GM12873 (cell line): ENCODE measurements around the gene SV2C.

Experiments used
- CTCF ChIP-seq: IDR thresholded peaks from 2 replicates; pipeline ENCODE4 v1.5.1; 2012; ENCODE audit warnings: low read depth, mild to moderate bottlenecking, moderate library complexity, low read length, control low read depth; ENCODE audit not compliant: insufficient read depth; ENCODE audit errors: missing control alignments

The SV2C gene

DNA sequence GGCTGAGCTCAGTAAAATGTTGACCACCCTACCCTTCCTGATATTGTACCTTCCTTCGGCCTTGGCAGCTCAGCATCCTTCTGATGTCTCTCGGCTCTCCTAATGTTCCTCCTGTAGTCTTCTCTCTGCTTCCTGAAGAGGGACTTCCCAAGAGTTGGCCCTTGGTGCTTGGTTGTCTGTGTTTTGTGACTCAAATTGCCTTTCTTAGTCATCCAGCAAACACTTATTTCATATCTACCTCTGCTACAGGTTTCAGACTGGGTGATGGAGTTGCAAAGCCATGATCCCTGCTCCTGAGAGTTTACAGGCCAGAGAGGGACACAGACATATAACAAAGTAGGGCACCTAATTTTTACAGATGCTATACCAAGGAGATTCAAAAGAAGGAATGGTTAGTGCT lies 70.1 kb downstream of the SV2C start:
- TF ChIP-seq CTCF = no peak

DNA sequence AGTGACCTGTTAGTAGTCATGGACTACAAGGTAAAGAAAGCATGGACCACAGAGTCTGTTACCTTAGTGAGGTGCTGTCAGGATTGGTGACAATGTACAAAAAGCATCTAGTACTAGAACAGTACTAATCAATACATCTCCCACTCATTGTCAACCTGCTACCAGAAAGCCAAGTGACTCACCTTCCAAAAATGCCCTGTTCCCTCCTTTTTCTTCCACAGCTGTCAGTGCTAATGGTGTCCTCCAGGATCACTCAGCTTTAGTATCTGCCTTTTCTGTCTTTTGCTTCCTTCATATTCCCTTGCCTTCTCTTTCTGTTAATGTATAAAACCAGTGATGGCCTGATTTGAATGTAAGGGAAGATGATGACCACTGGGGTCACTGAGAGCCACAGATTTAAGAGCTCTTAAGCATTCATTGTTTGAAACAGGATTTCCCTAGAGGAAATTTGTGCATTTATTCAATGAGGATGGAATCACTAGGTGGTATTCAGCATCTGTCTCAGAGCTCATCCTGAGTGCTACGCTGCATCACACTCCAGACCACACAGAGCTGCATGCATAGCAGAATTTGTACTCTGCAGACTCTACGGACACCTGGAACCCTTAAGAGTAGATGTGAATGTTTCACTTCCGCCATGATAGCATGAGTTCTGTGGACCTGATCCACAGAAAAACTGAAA lies 71.0 kb downstream of the SV2C start:
- no peak for TF ChIP-seq CTCF

DNA sequence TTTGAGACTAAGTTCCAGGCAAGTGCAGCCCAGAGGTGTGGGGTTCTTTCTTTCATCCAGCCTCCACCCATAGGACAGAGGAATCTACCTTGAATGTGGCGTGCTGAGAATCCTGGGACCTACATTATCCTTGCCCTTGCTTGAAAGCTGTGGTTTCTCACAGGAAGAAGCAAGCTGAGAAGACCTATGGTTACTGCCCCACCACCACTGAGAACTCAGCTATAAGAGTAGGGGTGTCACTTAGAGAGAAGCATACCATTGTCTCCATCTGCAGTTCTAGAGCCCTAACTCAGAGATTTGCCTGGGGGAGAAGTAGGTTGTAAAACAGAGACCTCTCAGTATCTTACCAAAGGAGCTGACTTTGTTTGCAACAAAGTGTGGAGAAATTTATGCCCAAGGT lies 72.4 kb downstream of the SV2C start:
- TF ChIP-seq CTCF = no peak

GRCh38 chr5:76162335-76162734 lies 79.2 kb downstream of the SV2C start:
- TF ChIP-seq CTCF = no peak

DNA sequence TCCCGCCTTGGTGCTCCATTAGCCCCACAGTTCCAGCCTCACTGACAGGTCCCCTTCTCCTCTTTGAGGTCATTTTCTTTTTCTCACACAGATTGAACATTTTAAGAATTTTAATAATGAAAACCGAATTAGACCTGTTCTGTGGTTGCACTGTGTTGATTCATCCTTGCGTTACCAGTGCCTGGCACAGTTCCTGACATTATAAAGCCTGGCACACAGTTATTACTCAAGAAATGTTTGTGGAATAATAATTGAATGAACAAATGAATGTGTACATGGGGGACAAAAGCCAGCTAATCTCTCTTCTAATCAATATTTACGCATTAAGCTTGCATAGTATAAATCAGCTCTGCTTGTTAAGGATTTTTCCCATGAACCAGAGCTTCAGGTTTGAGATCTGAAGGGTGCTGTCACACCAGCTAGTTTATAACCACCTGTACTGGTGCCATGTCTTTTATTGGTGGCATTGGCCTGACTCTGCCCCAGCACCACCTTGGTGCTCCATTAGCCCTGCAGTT lies 80.0 kb downstream of the SV2C start:
- no peak for TF ChIP-seq CTCF

DNA sequence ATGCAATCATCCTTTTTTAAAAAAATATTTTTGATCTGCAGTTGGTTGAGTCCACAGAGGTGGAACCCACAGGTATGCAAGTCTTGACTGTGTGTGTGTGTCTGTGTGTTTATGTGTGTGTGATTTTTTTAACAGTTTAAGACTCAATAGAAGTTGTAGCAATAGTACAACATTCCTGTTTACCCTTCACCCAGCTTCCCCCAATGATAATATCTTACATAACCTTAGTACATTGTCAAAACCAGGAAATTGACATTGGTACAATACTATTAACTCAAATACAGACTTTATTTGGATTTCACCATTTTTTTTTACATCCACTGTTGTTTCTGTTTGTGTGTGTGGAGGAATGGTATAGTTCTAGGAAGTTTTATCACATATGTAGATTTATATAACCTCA lies 81.8 kb downstream of the SV2C start:
- no peak for TF ChIP-seq CTCF

GRCh38 chr5:76165711-76166374 lies 82.7 kb downstream of the SV2C start:
- TF ChIP-seq CTCF = no peak
